ENCODE data around the gene CFAP47.

DNA sequence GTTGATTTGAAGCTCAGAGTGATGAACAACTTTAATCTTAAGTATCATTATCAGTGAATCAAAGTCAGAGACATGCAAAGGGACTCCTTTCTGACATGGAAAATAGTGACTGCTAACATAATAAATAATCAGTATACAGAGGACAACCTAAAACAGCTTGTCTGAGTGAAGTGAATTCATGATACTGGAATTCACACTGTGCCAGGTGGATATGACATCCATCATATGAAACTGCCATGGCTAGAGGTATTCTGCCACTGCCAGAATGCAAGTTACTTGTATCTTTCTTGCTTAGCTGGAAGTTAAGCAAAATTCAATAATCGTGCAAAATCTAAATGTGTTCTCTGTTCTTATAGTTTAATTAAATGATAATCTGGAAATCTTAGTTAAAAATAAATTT, 429.0 kb downstream of the CFAP47 start:
- TF ChIP-seq, protein P1, sequence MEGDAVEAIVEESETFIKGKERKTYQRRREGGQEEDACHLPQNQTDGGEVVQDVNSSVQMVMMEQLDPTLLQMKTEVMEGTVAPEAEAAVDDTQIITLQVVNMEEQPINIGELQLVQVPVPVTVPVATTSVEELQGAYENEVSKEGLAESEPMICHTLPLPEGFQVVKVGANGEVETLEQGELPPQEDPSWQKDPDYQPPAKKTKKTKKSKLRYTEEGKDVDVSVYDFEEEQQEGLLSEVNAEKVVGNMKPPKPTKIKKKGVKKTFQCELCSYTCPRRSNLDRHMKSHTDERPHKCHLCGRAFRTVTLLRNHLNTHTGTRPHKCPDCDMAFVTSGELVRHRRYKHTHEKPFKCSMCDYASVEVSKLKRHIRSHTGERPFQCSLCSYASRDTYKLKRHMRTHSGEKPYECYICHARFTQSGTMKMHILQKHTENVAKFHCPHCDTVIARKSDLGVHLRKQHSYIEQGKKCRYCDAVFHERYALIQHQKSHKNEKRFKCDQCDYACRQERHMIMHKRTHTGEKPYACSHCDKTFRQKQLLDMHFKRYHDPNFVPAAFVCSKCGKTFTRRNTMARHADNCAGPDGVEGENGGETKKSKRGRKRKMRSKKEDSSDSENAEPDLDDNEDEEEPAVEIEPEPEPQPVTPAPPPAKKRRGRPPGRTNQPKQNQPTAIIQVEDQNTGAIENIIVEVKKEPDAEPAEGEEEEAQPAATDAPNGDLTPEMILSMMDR (IDR thresholded peaks at IDR 0.05), result no peak
- TF ChIP-seq POLR2A (IDR thresholded peaks at IDR 0.05), result no peak

Measured in thyroid gland (tissue), 4 donors.